ENCODE results near the gene DUSP2. TPM values are rescaled to one million over a fixed set of nuclear protein-coding genes. Genes with fewer than 3 reads are reported as not detected.

Gene DUSP2
- total and polyA plus RNA-seq, 9 of the 15 experiments (the other 6 are each of a cell fraction or from before 2014, with no cell fraction given): 0.04 to 0.18 TPM; not detected in 7

DNA sequence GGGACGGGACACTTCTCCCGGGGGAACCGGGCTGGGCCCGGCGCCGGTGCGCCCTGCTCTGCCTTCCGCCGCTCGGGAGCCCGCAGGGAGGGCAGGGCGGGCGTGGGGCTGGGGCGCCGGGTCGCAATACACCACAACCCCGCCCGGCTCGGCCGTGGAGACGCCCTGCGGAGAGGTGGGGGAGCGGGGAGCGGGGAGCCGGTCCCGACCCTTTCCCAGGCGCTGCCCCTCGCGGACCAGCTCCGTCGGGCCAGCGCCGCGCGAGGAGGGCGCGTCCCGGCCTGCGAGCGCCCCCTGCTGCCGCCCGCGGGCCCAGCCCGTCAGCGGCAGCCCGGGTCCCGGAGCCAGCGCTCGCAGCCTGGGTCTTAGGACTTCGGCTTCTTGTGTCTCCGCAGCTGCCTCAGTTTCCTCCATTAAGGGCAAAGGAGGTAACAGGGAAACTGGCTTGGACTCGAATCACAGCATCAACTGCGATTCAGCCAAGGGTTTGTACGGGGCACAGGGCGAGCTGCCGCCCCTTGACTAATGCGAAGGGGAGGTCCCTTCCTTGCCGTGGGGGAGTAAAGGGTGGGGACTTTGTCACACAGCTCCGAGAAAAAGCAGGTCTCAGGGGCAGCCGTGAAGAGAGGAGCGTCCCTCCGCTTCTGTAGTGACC lies 28.2 kb downstream of the DUSP2 start (continued):
- TF ChIP-seq NCOA2 (IDR thresholded peaks at IDR 0.05; ENCODE audit: partially characterized antibody in 2 of 2): no peak
- no peak for TF ChIP-seq STAT5B (CRISPR knock-in tag; IDR thresholded peaks at IDR 0.05)
- 0 out of 4 replicates have a peak, but pooled peaks of 1 of the 2 experiments have one; percentile 43 for TF ChIP-seq NONO (IDR thresholded peaks at IDR 0.05; ENCODE audit: low read depth in 2 of 2, low read length in 1 of 2)
- TF ChIP-seq, protein P1, sequence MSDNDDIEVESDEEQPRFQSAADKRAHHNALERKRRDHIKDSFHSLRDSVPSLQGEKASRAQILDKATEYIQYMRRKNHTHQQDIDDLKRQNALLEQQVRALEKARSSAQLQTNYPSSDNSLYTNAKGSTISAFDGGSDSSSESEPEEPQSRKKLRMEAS (CRISPR knock-in tag; IDR thresholded peaks at IDR 0.05): no peak
- TF ChIP-seq, protein P2, sequence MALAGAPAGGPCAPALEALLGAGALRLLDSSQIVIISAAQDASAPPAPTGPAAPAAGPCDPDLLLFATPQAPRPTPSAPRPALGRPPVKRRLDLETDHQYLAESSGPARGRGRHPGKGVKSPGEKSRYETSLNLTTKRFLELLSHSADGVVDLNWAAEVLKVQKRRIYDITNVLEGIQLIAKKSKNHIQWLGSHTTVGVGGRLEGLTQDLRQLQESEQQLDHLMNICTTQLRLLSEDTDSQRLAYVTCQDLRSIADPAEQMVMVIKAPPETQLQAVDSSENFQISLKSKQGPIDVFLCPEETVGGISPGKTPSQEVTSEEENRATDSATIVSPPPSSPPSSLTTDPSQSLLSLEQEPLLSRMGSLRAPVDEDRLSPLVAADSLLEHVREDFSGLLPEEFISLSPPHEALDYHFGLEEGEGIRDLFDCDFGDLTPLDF (CRISPR knock-in tag; IDR thresholded peaks at IDR 0.05): no peak
- TF ChIP-seq MEF2A (IDR thresholded peaks at IDR 0.05; ENCODE audit: control insufficient read depth, low read depth, low read length): no peak
- TF ChIP-seq ZNF316 (IDR thresholded peaks at IDR 0.05): no peak
- TF ChIP-seq ZNF146 (CRISPR knock-in tag; IDR thresholded peaks at IDR 0.05; ENCODE audit: unreplicated experiment): no peak
- TF ChIP-seq PTBP1 (IDR thresholded peaks at IDR 0.05; ENCODE audit: low read depth, low read length): no peak
- TF ChIP-seq ILK (tag; IDR thresholded peaks at IDR 0.05; ENCODE audit: borderline replicate concordance, low read depth): no peak
- no peak for TF ChIP-seq DIDO1 (tag; IDR thresholded peaks at IDR 0.05; ENCODE audit: low read depth)
- TF ChIP-seq RBBP5 (IDR thresholded peaks at IDR 0.05; ENCODE audit: borderline replicate concordance, insufficient read depth, low read length, poor library complexity, severe bottlenecking): no peak
- TF ChIP-seq MTA3 (IDR thresholded peaks at IDR 0.05; ENCODE audit: borderline replicate concordance): no peak
- TF ChIP-seq, protein P3, sequence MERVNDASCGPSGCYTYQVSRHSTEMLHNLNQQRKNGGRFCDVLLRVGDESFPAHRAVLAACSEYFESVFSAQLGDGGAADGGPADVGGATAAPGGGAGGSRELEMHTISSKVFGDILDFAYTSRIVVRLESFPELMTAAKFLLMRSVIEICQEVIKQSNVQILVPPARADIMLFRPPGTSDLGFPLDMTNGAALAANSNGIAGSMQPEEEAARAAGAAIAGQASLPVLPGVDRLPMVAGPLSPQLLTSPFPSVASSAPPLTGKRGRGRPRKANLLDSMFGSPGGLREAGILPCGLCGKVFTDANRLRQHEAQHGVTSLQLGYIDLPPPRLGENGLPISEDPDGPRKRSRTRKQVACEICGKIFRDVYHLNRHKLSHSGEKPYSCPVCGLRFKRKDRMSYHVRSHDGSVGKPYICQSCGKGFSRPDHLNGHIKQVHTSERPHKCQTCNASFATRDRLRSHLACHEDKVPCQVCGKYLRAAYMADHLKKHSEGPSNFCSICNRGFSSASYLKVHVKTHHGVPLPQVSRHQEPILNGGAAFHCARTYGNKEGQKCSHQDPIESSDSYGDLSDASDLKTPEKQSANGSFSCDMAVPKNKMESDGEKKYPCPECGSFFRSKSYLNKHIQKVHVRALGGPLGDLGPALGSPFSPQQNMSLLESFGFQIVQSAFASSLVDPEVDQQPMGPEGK (CRISPR knock-in tag; IDR thresholded peaks at IDR 0.05; ENCODE audit: borderline replicate concordance): no peak
- TF ChIP-seq, protein P4, sequence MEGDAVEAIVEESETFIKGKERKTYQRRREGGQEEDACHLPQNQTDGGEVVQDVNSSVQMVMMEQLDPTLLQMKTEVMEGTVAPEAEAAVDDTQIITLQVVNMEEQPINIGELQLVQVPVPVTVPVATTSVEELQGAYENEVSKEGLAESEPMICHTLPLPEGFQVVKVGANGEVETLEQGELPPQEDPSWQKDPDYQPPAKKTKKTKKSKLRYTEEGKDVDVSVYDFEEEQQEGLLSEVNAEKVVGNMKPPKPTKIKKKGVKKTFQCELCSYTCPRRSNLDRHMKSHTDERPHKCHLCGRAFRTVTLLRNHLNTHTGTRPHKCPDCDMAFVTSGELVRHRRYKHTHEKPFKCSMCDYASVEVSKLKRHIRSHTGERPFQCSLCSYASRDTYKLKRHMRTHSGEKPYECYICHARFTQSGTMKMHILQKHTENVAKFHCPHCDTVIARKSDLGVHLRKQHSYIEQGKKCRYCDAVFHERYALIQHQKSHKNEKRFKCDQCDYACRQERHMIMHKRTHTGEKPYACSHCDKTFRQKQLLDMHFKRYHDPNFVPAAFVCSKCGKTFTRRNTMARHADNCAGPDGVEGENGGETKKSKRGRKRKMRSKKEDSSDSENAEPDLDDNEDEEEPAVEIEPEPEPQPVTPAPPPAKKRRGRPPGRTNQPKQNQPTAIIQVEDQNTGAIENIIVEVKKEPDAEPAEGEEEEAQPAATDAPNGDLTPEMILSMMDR (IDR thresholded peaks at IDR 0.05 in 2 of 3, conservative IDR thresholded peaks at IDR 0.05 in 1 of 3; ENCODE audit: insufficient read depth in 2 of 3, low read depth in 1 of 3, low read length in 3 of 3): peak; percentile 66 to 93 (median 79)
- TF ChIP-seq STAG1 (CRISPR knock-in tag; IDR thresholded peaks at IDR 0.05; ENCODE audit: borderline replicate concordance): no peak
- TF ChIP-seq PCBP1 (IDR thresholded peaks at IDR 0.05; ENCODE audit: low read depth, low read length, poor library complexity, severe bottlenecking): no peak
- no peak for TF ChIP-seq NR1H2 (CRISPR knock-in tag; IDR thresholded peaks at IDR 0.05)
- 0 out of 2 replicates have a peak, but pooled peaks have one; percentile 23 for TF ChIP-seq ZBTB7A (IDR thresholded peaks at IDR 0.05; ENCODE audit: borderline replicate concordance, control insufficient read depth, low read depth, low read length)

All from K562 (cell line).